Measurements from ENCODE around the gene ASTN1.

Gene ASTN1

GRCh38 chr1:177164380-177165068 is at the start of gene ASTN1:
Gene ASTN1, minus strand, starts transcription at chr1:177164712. Its CDS starts 36 bp downstream, at chr1:177164676.
- peak within 1 kb of the TSS; percentile 73 for H3K4me3 ChIP-seq (ENCODE audit: low read depth, low read length)

GRCh38 chr1:177211231-177211630 is 46.7 kb upstream of the ASTN1 start:
- H3K4me3 ChIP-seq (ENCODE audit: low read depth, low read length) = no peak overlapping the region

GRCh38 chr1:177210071-177210470 is 45.6 kb upstream of the ASTN1 start:
- H3K4me3 ChIP-seq (ENCODE audit: low read depth, low read length) = no peak overlapping the region

- H3K4me3 ChIP-seq (ENCODE audit: low read depth, low read length) = no peak overlapping the region
These were observed 44.8 kb upstream of the ASTN1 start for GRCh38 chr1:177209357-177209756.

- no peak overlapping the region for H3K4me3 ChIP-seq (ENCODE audit: low read depth, low read length)
These were observed 44.4 kb upstream of the ASTN1 start for GRCh38 chr1:177208920-177209319.

- no peak overlapping the region for H3K4me3 ChIP-seq (ENCODE audit: low read depth, low read length)
These were observed 42.4 kb upstream of the ASTN1 start for GRCh38 chr1:177206831-177207355.

GRCh38 chr1:177200290-177200689 is 35.8 kb upstream of the ASTN1 start:
- no peak overlapping the region for H3K4me3 ChIP-seq (ENCODE audit: low read depth, low read length)

- H3K4me3 ChIP-seq (ENCODE audit: low read depth, low read length) = no peak overlapping the region
These were observed 33.7 kb upstream of the ASTN1 start for GRCh38 chr1:177198243-177198642.

- no peak overlapping the region for H3K4me3 ChIP-seq (ENCODE audit: low read depth, low read length)
These were observed 25.9 kb upstream of the ASTN1 start for GRCh38 chr1:177190308-177190970.

GRCh38 chr1:177186639-177187038 is 22.1 kb upstream of the ASTN1 start:
- H3K4me3 ChIP-seq (ENCODE audit: low read depth, low read length) = no peak overlapping the region

GRCh38 chr1:177185209-177185608 is 20.7 kb upstream of the ASTN1 start:
- H3K4me3 ChIP-seq (ENCODE audit: low read depth, low read length) = no peak overlapping the region

GRCh38 chr1:177183836-177184235 is 19.3 kb upstream of the ASTN1 start:
- H3K4me3 ChIP-seq (ENCODE audit: low read depth, low read length) = no peak overlapping the region

GRCh38 chr1:177181631-177182291 is 17.2 kb upstream of the ASTN1 start:
- peak overlapping the region; percentile 25 for H3K4me3 ChIP-seq (ENCODE audit: low read depth, low read length)

- peak overlapping the region; percentile 25 for H3K4me3 ChIP-seq (ENCODE audit: low read depth, low read length)
These were observed 16.7 kb upstream of the ASTN1 start for GRCh38 chr1:177181280-177181630.

- H3K4me3 ChIP-seq (ENCODE audit: low read depth, low read length) = no peak overlapping the region
These were observed 10.6 kb upstream of the ASTN1 start for GRCh38 chr1:177174921-177175634.

GRCh38 chr1:177173976-177174375 is 9.5 kb upstream of the ASTN1 start:
- no peak overlapping the region for H3K4me3 ChIP-seq (ENCODE audit: low read depth, low read length)

- no peak overlapping the region for H3K4me3 ChIP-seq (ENCODE audit: low read depth, low read length)
These were observed 8.4 kb upstream of the ASTN1 start for GRCh38 chr1:177172866-177173265.

GRCh38 chr1:177172272-177172671 is 7.8 kb upstream of the ASTN1 start:
- no peak overlapping the region for H3K4me3 ChIP-seq (ENCODE audit: low read depth, low read length)

- H3K4me3 ChIP-seq (ENCODE audit: low read depth, low read length) = no peak overlapping the region
These were observed 7.1 kb upstream of the ASTN1 start for GRCh38 chr1:177171536-177172123.

GRCh38 chr1:177170756-177171535 is 6.4 kb upstream of the ASTN1 start, which contains the start of gene BRINP2:
Gene BRINP2, plus strand, starts transcription at chr1:177170958. Its CDS starts 58,919 bp downstream, at chr1:177229877.
- H3K4me3 ChIP-seq (ENCODE audit: low read depth, low read length) = peak within 1 kb of the TSS; percentile 44
